Ishikawa (cell line): ENCODE data around the gene MIR17HG.

Experiments used
- CEBPB ChIP-seq: IDR thresholded peaks from 2 replicates; pipeline ENCODE4 v1.6.1; 2012
- CREB1 ChIP-seq: IDR thresholded peaks from 2 replicates; pipeline ENCODE4 v1.6.1; 2012; ENCODE audit warnings: low read depth
- EP300 ChIP-seq: IDR thresholded peaks from 2 replicates; pipeline ENCODE4 v1.6.1; 2012; ENCODE audit warnings: borderline replicate concordance
- NFIC ChIP-seq: IDR thresholded peaks from 2 replicates; pipeline ENCODE4 v1.6.1; 2012
- TAF1 ChIP-seq: IDR thresholded peaks from 2 replicates; pipeline ENCODE4 v1.6.1; 2012; ENCODE audit warnings: low read depth, mild to moderate bottlenecking
- TCF12 ChIP-seq: IDR thresholded peaks from 2 replicates; pipeline ENCODE4 v1.6.1; 2012; ENCODE audit warnings: low read depth
- TEAD4 ChIP-seq: IDR thresholded peaks from 2 replicates; pipeline ENCODE4 v1.6.1; 2012
- YY1 ChIP-seq: IDR thresholded peaks from 2 replicates; pipeline ENCODE4 v1.6.1; 2012; ENCODE audit warnings: low read depth
- ZBTB7A ChIP-seq: IDR thresholded peaks from 2 replicates; pipeline ENCODE4 v1.6.1; 2012; ENCODE audit warnings: low read depth
- TF ChIP-seq, protein P1 (sequence below): IDR thresholded peaks from 2 replicates; pipeline ENCODE4 v1.6.1; 2012; ENCODE audit warnings: low read depth, mild to moderate bottlenecking
- TF ChIP-seq, protein P2 (sequence below): IDR thresholded peaks from 2 replicates; pipeline ENCODE4 v1.6.1; 2012

DNA sequence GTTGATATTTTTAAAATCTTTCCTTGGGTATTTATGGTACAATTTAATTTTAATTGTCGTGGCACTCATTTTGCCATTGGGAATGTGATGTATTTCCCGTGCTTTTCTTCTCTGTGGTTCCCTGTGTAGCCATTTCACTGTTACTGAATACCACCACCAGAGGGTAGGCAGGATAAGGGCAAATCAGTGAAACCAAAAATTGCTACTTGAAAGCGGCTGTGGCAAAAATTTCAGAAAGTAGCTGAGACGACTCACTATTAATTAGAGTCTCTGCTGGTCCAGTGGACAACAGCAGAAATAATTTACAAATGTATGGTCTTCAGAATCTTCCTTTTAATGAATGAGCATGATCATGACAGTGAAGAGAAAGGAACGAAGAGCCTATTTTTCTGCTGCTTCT is 34.4 kb upstream of the MIR17HG start:
- TF ChIP-seq TAF1 (no peak), CEBPB (no peak), NFIC (no peak), TEAD4 (no peak), EP300 (no peak), YY1 (no peak), ZBTB7A (no peak), TCF12 (no peak), CREB1 (no peak)
- TF ChIP-seq, protein P1, sequence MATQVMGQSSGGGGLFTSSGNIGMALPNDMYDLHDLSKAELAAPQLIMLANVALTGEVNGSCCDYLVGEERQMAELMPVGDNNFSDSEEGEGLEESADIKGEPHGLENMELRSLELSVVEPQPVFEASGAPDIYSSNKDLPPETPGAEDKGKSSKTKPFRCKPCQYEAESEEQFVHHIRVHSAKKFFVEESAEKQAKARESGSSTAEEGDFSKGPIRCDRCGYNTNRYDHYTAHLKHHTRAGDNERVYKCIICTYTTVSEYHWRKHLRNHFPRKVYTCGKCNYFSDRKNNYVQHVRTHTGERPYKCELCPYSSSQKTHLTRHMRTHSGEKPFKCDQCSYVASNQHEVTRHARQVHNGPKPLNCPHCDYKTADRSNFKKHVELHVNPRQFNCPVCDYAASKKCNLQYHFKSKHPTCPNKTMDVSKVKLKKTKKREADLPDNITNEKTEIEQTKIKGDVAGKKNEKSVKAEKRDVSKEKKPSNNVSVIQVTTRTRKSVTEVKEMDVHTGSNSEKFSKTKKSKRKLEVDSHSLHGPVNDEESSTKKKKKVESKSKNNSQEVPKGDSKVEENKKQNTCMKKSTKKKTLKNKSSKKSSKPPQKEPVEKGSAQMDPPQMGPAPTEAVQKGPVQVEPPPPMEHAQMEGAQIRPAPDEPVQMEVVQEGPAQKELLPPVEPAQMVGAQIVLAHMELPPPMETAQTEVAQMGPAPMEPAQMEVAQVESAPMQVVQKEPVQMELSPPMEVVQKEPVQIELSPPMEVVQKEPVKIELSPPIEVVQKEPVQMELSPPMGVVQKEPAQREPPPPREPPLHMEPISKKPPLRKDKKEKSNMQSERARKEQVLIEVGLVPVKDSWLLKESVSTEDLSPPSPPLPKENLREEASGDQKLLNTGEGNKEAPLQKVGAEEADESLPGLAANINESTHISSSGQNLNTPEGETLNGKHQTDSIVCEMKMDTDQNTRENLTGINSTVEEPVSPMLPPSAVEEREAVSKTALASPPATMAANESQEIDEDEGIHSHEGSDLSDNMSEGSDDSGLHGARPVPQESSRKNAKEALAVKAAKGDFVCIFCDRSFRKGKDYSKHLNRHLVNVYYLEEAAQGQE, result no peak
- TF ChIP-seq, protein P2, sequence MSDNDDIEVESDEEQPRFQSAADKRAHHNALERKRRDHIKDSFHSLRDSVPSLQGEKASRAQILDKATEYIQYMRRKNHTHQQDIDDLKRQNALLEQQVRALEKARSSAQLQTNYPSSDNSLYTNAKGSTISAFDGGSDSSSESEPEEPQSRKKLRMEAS, result no peak
